ENCODE data around the gene MYMK.

The MYMK gene

DNA sequence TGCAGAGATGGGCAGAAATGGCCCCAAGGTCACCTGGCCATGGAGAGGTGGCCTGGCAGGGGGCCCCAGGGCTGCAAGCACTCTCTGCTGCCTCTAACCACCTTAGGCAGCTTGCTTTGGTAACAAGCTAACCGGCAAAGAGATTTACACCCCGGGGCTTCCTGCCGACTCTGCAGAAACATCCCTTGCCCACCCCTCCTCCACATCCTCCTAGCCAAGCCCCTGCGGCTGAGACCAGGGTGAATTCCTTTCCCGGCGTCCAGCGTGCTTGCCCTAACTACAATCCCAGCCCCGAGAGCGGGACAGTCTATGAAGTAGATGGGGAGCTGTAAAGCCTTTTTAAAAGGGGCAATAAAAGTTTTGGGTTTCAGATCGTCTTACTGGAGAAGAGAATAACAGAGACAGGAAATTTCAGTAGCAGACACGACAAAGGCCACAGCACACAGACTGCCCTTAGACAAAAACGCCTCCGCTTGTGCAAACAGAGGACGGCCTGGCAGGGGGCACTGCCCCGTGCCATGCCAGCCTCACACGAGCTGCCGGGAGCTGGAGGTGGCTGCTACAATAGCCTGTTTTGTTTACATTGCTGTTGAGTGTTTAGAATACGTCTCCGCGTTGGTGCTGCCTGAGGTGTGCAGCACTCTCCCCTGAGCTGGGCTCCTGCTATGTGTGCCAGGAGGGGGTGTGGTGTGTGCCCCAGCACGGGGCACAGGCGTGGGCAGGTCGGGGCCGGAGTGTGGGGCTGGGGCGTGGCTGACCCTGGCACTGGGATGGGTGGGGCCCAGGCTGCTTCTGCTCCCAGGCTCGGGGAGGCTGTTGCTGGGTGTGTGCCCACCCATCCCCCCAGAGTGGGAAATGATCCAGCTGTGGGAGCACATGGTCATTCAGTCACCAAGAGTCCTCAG lies 15.3 kb downstream of the MYMK start:
- TF ChIP-seq Cebpa-rat (IDR thresholded peaks at IDR 0.05) = no peak
- Histone ChIP-seq H3K9ac (peak overlapping the region in 4 of 11 experiments; percentile 18 to 43 (median 22); a peak in 2 of 22 replicates), H3K4me2 (peak overlapping the region; percentile 34 to 67 (median 54); a peak in 21 of 22 replicates), H3K27me3 (peaks cover 0 to 7% (median 0%) of the 10 kb centered on the region in 11 experiments; a peak in 2 of 22 replicates), H3K4me1 (peaks cover 12 to 22% (median 13%) of the 10 kb centered on the region in 10 experiments; a peak in 19 of 20 replicates), H3K9me3 (replicated peaks in 1 of 11) (no peaks in the 10 kb centered on the region), H3K36me3 (no peaks in the 10 kb centered on the region), H3K27ac (no peak overlapping the region; a peak in 1 of 22 replicates), H4K20me1 (no peaks in the 10 kb centered on the region), H3K4me3 (no peak overlapping the region)

GRCh38 chr9:133508046-133508445 lies 16.7 kb downstream of the MYMK start:
- Histone ChIP-seq H3K4me2 (no peak overlapping the region), H3K4me3 (no peak overlapping the region), H3K27ac (no peak overlapping the region), H3K9me3 (replicated peaks in 1 of 11) (peaks cover 0 to 6% (median 4%) of the 10 kb centered on the region in 11 experiments; a peak in 19 of 22 replicates), H4K20me1 (no peaks in the 10 kb centered on the region), H3K9ac (no peak overlapping the region), H3K36me3 (no peaks in the 10 kb centered on the region), H3K27me3 (peaks cover 0 to 7% (median 0%) of the 10 kb centered on the region in 11 experiments; a peak in 2 of 22 replicates), H3K4me1 (peaks cover 12 to 21% (median 13%) of the 10 kb centered on the region in 10 experiments; a peak in 19 of 20 replicates)
- TF ChIP-seq Cebpa-rat (IDR thresholded peaks at IDR 0.05) = no peak

- H3K4me2 ChIP-seq = no peak overlapping the region
- H3K4me3 ChIP-seq = no peak overlapping the region
- H3K9ac ChIP-seq = no peak overlapping the region
- H3K4me1 ChIP-seq = peaks cover 12 to 21% (median 13%) of the 10 kb centered on the region in 10 experiments; a peak in 19 of 20 replicates
- no peaks in the 10 kb centered on the region for H4K20me1 ChIP-seq
- TF ChIP-seq Cebpa-rat (IDR thresholded peaks at IDR 0.05) = no peak
- H3K36me3 ChIP-seq = no peaks in the 10 kb centered on the region
- peaks cover 0 to 7% (median 0%) of the 10 kb centered on the region in 11 experiments; a peak in 2 of 22 replicates for H3K27me3 ChIP-seq
- H3K27ac ChIP-seq = no peak overlapping the region
- peaks cover 2 to 12% (median 10%) of the 10 kb centered on the region in 11 experiments for H3K9me3 ChIP-seq (replicated peaks in 1 of 11)
Observed at GRCh38 chr9:133507246-133507965, 17.4 kb downstream of the MYMK start.

- Histone ChIP-seq H3K4me2 (no peak overlapping the region), H3K27me3 (peaks cover 0 to 7% (median 0%) of the 10 kb centered on the region in 11 experiments; a peak in 2 of 22 replicates), H3K9me3 (replicated peaks in 1 of 11) (peaks cover 10 to 20% (median 18%) of the 10 kb centered on the region in 11 experiments), H3K4me3 (no peak overlapping the region), H3K9ac (no peak overlapping the region), H3K27ac (no peak overlapping the region), H3K36me3 (no peaks in the 10 kb centered on the region), H3K4me1 (peaks cover 12 to 21% (median 13%) of the 10 kb centered on the region in 10 experiments; a peak in 19 of 20 replicates), H4K20me1 (no peaks in the 10 kb centered on the region)
- no peak for TF ChIP-seq Cebpa-rat (IDR thresholded peaks at IDR 0.05)
Observed at GRCh38 chr9:133506653-133507038, 18.1 kb downstream of the MYMK start.

- Histone ChIP-seq H3K9ac (no peak overlapping the region), H3K9me3 (replicated peaks in 1 of 11) (peaks cover 15 to 26% (median 23%) of the 10 kb centered on the region in 11 experiments), H3K27ac (no peak overlapping the region), H3K4me2 (peak overlapping the region in 1 of 11 experiments; percentile 20; a peak in 2 of 22 replicates), H3K4me1 (peaks cover 12 to 21% (median 13%) of the 10 kb centered on the region in 10 experiments; a peak in 19 of 20 replicates), H3K27me3 (peaks cover 0 to 7% (median 0%) of the 10 kb centered on the region in 11 experiments; a peak in 2 of 22 replicates), H4K20me1 (no peaks in the 10 kb centered on the region), H3K4me3 (no peak overlapping the region), H3K36me3 (no peaks in the 10 kb centered on the region; a peak in 1 of 22 replicates)
- no peak for TF ChIP-seq Cebpa-rat (IDR thresholded peaks at IDR 0.05)
Observed at GRCh38 chr9:133505901-133506652, 18.7 kb downstream of the MYMK start.

GRCh38 chr9:133505186-133505830 lies 19.5 kb downstream of the MYMK start:
- no peak overlapping the region for H3K4me3 ChIP-seq
- TF ChIP-seq Cebpa-rat (IDR thresholded peaks at IDR 0.05) = no peak
- H3K9me3 ChIP-seq (replicated peaks in 1 of 11) = peaks cover 17 to 30% (median 25%) of the 10 kb centered on the region in 11 experiments
- H3K27ac ChIP-seq = no peak overlapping the region
- no peak overlapping the region for H3K9ac ChIP-seq
- H3K36me3 ChIP-seq = no peaks in the 10 kb centered on the region; a peak in 1 of 22 replicates
- H4K20me1 ChIP-seq = no peaks in the 10 kb centered on the region
- H3K27me3 ChIP-seq = peaks cover 0 to 7% (median 0%) of the 10 kb centered on the region in 11 experiments; a peak in 2 of 22 replicates
- H3K4me2 ChIP-seq = peak overlapping the region in 1 of 11 experiments; percentile 20; a peak in 2 of 22 replicates
- H3K4me1 ChIP-seq = peaks cover 12 to 21% (median 13%) of the 10 kb centered on the region in 10 experiments; a peak in 19 of 20 replicates

GRCh38 chr9:133502112-133502511 lies 22.6 kb downstream of the MYMK start:
- TF ChIP-seq Cebpa-rat (IDR thresholded peaks at IDR 0.05) = no peak
- H3K27me3 ChIP-seq = no peaks in the 10 kb centered on the region

DNA sequence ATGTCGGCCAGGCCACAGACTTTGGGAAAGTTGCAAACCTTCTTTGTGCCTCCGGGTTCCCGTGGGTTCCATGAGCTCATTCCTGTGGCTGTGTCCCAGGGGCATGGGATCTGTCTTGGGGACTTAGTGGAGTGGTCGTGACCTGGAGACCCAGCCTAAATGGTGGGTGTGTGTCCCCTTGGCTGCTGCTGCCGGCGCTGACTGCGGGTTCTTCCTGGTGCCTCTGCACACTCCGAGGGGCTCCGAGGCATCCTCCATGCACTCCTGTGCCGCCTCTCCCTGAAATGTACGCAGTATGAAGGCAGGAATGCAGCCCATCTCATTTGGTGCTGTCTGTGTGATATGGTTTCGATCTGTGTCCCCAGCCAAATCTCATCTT lies 24.9 kb downstream of the MYMK start:
- TF ChIP-seq Cebpa-rat (IDR thresholded peaks at IDR 0.05) = no peak
- peaks cover 0 to 15% (median 10%) of the 10 kb centered on the region in 10 experiments; a peak in 12 of 20 replicates for H3K4me1 ChIP-seq
- H3K27me3 ChIP-seq = no peaks in the 10 kb centered on the region
- no peak overlapping the region for H3K4me2 ChIP-seq
- H3K27ac ChIP-seq = no peak overlapping the region
- peaks cover 17 to 30% (median 25%) of the 10 kb centered on the region in 11 experiments for H3K9me3 ChIP-seq (replicated peaks in 1 of 11)
- H3K36me3 ChIP-seq = no peaks in the 10 kb centered on the region; a peak in 1 of 22 replicates
- H3K9ac ChIP-seq = no peak overlapping the region
- H3K4me3 ChIP-seq = no peak overlapping the region
- H4K20me1 ChIP-seq = no peaks in the 10 kb centered on the region

More at GRCh38 chr9:133502112-133502511, 22.6 kb downstream of the MYMK start:
- Histone ChIP-seq H3K27ac (no peak overlapping the region), H4K20me1 (no peaks in the 10 kb centered on the region), H3K4me1 (peaks cover 0 to 11% (median 0%) of the 10 kb centered on the region in 10 experiments; a peak in 5 of 20 replicates), H3K9ac (no peak overlapping the region), H3K36me3 (no peaks in the 10 kb centered on the region; a peak in 1 of 22 replicates), H3K9me3 (replicated peaks in 1 of 11) (peaks cover 17 to 30% (median 25%) of the 10 kb centered on the region in 11 experiments), H3K4me2 (no peak overlapping the region), H3K4me3 (no peak overlapping the region)

Measured in BLaER1 treated with 17β-estradiol and CSF1 and Interleukin-3, amounts not matched to agents 10 nM and 100 nM (cell line).